ENCODE data around the gene TBC1D8. TPM values are rescaled to one million over a fixed set of nuclear protein-coding genes. Genes with fewer than 3 reads are reported as not detected.

The TBC1D8 gene
- total RNA-seq, 2 experiments from 2014 or later = 1.0 to 1.8 TPM

DNA sequence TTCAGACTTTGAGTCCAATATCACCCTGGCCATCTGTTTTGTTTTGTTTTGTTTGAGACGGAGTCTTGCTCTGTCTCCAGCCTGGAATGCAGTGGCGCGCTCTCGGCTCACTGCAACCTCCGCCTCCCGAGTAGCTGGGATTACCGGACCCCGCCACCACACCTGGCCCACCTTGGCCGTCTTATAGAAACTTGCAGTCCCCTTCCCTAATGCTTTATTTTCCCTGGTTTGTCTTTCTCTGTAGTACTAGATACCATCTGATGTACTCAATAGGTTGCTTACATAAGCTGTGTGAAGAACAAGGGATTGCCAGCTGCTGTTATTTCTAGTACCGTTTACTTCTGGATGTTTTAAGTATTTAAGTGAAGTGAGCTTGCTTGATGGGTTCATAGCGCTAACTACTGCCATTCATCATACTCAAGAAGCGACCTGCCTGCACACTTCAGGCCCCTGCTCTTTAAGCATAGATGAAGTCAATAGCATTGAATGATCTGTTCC is 147.9 kb downstream of the TBC1D8 start:
- no peak for DNase-seq
- Mint-ChIP-seq H3K4me3 (peak overlapping the region; percentile 90), H3K27me3 (no peaks in the 10 kb centered on the region), H3K27ac (peak overlapping the region; percentile 91), H3K9me3 (no peaks in the 10 kb centered on the region), H3K36me3 (ENCODE audit: low read depth) (peaks cover 68% of the 10 kb centered on the region), H3K4me1 (ENCODE audit: low read depth) (peaks cover 62% of the 10 kb centered on the region)
- ATAC-seq (ENCODE audit: poor library complexity) = no peak
- H3K9me3 ChIP-seq (ENCODE audit: control insufficient read depth in 1 of 2, insufficient read depth in 1 of 2, low read length in 2 of 2) = no peaks in the 10 kb centered on the region
- ChIA-PET CTCF (interaction anchor here (1.1 to 3.4 kb wide), 4 partner anchors 10 to 440 kb away, joined by 3 to 11 read pairs (median 4); partner anchors contain the start of gene PDCL3), POLR2A (interaction anchor here (1.5 to 3.4 kb wide), 6 partner anchors 9 to 441 kb away, joined by 3 to 40 read pairs (median 13); partner anchors contain the start of genes CNOT11, PDCL3 and TBC1D8)
- intact Hi-C loops (cut with DNase I, micrococcal nuclease) = loop anchor here (5.0 kb wide), 1 partner anchor 249 kb away; the partner anchor contains the start of gene CNOT11 (in 2 of the 2)
- H3K27ac ChIP-seq (ENCODE audit: low read depth in 1 of 2, low read length in 2 of 2) = peak overlapping the region; percentile 80 to 83
- H3K27me3 ChIP-seq (ENCODE audit: control insufficient read depth in 1 of 2, insufficient read depth in 2 of 2, low read length in 2 of 2) = no peaks in the 10 kb centered on the region
- H3K36me3 ChIP-seq (ENCODE audit: insufficient read depth, low read length) = peaks cover 56% of the 10 kb centered on the region
- peak overlapping the region; percentile 82 for H3K4me3 ChIP-seq (ENCODE audit: low read length)
- TF ChIP-seq, protein P1, sequence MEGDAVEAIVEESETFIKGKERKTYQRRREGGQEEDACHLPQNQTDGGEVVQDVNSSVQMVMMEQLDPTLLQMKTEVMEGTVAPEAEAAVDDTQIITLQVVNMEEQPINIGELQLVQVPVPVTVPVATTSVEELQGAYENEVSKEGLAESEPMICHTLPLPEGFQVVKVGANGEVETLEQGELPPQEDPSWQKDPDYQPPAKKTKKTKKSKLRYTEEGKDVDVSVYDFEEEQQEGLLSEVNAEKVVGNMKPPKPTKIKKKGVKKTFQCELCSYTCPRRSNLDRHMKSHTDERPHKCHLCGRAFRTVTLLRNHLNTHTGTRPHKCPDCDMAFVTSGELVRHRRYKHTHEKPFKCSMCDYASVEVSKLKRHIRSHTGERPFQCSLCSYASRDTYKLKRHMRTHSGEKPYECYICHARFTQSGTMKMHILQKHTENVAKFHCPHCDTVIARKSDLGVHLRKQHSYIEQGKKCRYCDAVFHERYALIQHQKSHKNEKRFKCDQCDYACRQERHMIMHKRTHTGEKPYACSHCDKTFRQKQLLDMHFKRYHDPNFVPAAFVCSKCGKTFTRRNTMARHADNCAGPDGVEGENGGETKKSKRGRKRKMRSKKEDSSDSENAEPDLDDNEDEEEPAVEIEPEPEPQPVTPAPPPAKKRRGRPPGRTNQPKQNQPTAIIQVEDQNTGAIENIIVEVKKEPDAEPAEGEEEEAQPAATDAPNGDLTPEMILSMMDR (IDR thresholded peaks at IDR 0.05) = no peak
- peaks cover 36% of the 10 kb centered on the region for H3K4me1 ChIP-seq (ENCODE audit: insufficient read depth, low read length)

DNA sequence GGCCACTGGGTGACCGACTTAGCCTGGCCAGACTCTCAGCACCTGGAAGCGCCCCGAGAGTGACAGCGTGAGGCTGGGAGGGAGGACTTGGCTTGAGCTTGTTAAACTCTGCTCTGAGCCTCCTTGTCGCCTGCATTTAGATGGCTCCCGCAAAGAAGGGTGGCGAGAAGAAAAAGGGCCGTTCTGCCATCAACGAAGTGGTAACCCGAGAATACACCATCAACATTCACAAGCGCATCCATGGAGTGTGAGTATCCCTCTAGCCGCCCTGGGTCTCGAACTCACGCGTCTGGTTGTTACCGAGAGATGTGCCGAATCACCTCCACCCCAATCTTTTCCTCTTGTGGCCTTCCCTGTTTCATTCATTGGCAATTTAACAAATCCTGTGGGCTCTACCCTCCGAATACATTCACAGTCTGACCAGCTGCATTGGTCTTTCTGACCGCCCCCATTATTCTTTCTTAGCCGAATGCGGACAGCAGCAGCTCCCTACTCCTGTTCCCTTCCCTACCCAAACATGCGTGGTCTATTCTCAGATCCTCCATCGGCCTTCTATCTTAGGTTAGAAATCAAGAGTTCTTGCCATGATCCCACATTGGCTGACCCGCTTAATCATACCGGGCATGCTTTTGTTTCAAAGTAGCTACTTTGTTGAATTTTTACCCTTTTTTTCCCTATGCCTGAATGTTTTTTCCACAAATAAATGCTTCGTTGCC is 148.5 kb downstream of the TBC1D8 start:
- H3K4me3 ChIP-seq (ENCODE audit: low read length) = peak overlapping the region; percentile 82
- peak overlapping the region; percentile 91 for H3K27ac Mint-ChIP-seq
- H3K27me3 Mint-ChIP-seq = no peaks in the 10 kb centered on the region
- no peak for DNase-seq
- peak overlapping the region; percentile 90 for H3K4me3 Mint-ChIP-seq
- no peaks in the 10 kb centered on the region for H3K9me3 Mint-ChIP-seq
- peaks cover 50% of the 10 kb centered on the region for H3K36me3 ChIP-seq (ENCODE audit: insufficient read depth, low read length)
- POLR2A ChIA-PET = interaction anchor here (1.0 to 3.4 kb wide), 16 partner anchors 10 to 440 kb away, joined by 3 to 40 read pairs (median 5); partner anchors contain the start of genes CNOT11, PDCL3, RNF149 and TBC1D8
- TF ChIP-seq, protein P1 (IDR thresholded peaks at IDR 0.05) = no peak
- no peaks in the 10 kb centered on the region for H3K9me3 ChIP-seq (ENCODE audit: control insufficient read depth in 1 of 2, insufficient read depth in 1 of 2, low read length in 2 of 2)
- peaks cover 36% of the 10 kb centered on the region for H3K4me1 ChIP-seq (ENCODE audit: insufficient read depth, low read length)
- no peaks in the 10 kb centered on the region for H3K27me3 ChIP-seq (ENCODE audit: control insufficient read depth in 1 of 2, insufficient read depth in 2 of 2, low read length in 2 of 2)
- intact Hi-C loops (cut with DNase I, micrococcal nuclease) = loop anchor here (5.0 kb wide), 1 partner anchor 250 kb away; the partner anchor contains the start of gene CNOT11 (in 2 of the 2)
- H3K4me1 Mint-ChIP-seq (ENCODE audit: low read depth) = peaks cover 56% of the 10 kb centered on the region
- peak overlapping the region; percentile 80 to 83 for H3K27ac ChIP-seq (ENCODE audit: low read depth in 1 of 2, low read length in 2 of 2)
- no peak for ATAC-seq (ENCODE audit: poor library complexity)
- CTCF ChIA-PET = interaction anchor here (1.1 to 3.4 kb wide), 4 partner anchors 10 to 440 kb away, joined by 3 to 11 read pairs (median 4); partner anchors contain the start of gene PDCL3
- peaks cover 62% of the 10 kb centered on the region for H3K36me3 Mint-ChIP-seq (ENCODE audit: low read depth)

DNA sequence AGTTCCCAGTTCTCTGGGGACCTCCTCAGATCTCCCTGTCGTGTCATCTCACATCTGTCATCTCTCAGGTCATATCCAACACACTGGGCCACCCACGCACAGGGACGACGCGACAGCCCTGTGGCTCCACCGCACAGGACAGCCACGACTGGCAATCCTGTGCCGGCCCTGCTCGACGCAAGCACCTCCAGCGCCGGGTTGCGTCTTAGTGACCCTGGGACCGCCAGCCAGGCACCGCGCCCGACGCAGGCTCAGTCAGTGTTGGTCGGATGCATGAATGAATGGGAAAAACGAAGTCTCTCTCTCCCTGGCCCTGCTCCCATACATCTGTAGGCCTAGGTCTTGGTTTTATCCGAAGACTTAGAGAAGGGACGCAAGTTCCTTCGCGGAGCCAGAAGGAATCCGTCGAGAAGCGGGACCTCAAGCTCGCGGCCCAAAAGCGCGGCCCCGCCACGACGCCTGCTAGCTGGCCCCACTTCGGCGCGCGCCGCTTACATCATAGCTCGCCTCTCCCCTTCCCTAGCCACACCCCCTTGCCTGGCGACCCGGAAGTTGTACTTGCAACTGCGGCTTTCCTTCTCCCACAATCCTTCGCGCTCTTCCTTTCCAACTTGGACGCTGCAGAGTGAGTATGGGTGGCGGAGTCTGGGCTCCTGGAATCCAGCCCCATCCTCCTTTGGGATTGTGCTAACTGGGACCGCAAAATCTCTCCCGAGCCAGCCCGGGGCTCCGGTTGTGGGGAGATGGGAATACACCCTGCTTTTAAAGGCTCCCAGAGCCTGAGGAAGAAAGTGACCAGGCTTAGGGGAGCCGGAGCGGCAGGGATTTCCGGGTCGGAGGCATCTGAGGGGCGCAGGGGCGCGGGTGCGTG is 149.3 kb downstream of the TBC1D8 start, which contains the start of gene RPL31:
Gene RPL31, plus strand, starts transcription at position 599 of the 871 bp plus-strand sequence. CDS start 413 bp downstream, outside the sequence.
- H3K9me3 Mint-ChIP-seq = no peaks in the 10 kb centered on the region
- no peaks in the 10 kb centered on the region for H3K27me3 ChIP-seq (ENCODE audit: control insufficient read depth in 1 of 2, insufficient read depth in 2 of 2, low read length in 2 of 2)
- peaks cover 36% of the 10 kb centered on the region for H3K4me1 ChIP-seq (ENCODE audit: insufficient read depth, low read length)
- H3K27ac ChIP-seq (ENCODE audit: low read depth in 1 of 2, low read length in 2 of 2) = peak within 1 kb of the TSS; percentile 80 to 83
- TF ChIP-seq, protein P1 (IDR thresholded peaks at IDR 0.05) = no peak
- intact Hi-C loops (cut with DNase I, micrococcal nuclease) = loop anchor here (1.0 to 5.0 kb wide), 2 partner anchors 250 to 439 kb away; partner anchors contain the start of gene CNOT11 (in 2 of the 2)
- no peaks in the 10 kb centered on the region for H3K27me3 Mint-ChIP-seq
- DNase-seq (peak; percentile 90 to 98 (median 94)), ATAC-seq (ENCODE audit: poor library complexity) (peak; percentile 95)
- H3K4me3 Mint-ChIP-seq = peak within 1 kb of the TSS; percentile 90
- ChIA-PET POLR2A (interaction anchor here (0.5 to 3.4 kb wide), 23 partner anchors 11 to 439 kb away, joined by 3 to 40 read pairs (median 4); partner anchors contain the start of genes CNOT11, PDCL3, RNF149 and TBC1D8), CTCF (interaction anchor here (1.1 to 3.4 kb wide), 3 partner anchors 11 to 421 kb away, joined by 3 to 11 read pairs (median 6); no protein-coding TSS in a partner anchor)
- peaks cover 52% of the 10 kb centered on the region for H3K4me1 Mint-ChIP-seq (ENCODE audit: low read depth)
- H3K36me3 Mint-ChIP-seq (ENCODE audit: low read depth) = peaks cover 54% of the 10 kb centered on the region
- no peaks in the 10 kb centered on the region for H3K9me3 ChIP-seq (ENCODE audit: control insufficient read depth in 1 of 2, insufficient read depth in 1 of 2, low read length in 2 of 2)
- peak within 1 kb of the TSS; percentile 91 for H3K27ac Mint-ChIP-seq
- H3K4me3 ChIP-seq (ENCODE audit: low read length) = peak within 1 kb of the TSS; percentile 82
- H3K36me3 ChIP-seq (ENCODE audit: insufficient read depth, low read length) = peaks cover 42% of the 10 kb centered on the region
